Loucy (cell line): Measurements from ENCODE around the gene AKAP13.

ENCODE experiments used
- CTCF ChIP-seq: fragments of 200-600 bp; sonication (generic); conservative IDR thresholded peaks from 2 replicates; pipeline ENCODE4 v1.5.1; 2014; ENCODE audit warnings: mild to moderate bottlenecking, antibody characterized with exemption, low read length
- EZH2phosphoT487 ChIP-seq: fragments of 200-600 bp; IDR thresholded peaks from 2 replicates; pipeline ENCODE4 v1.6.1; 2018; ENCODE audit warnings: antibody characterized with exemption, mild to moderate bottlenecking, moderate library complexity, borderline replicate concordance

- TF ChIP-seq CTCF (no peak), EZH2phosphoT487 (no peak)
Observed at GRCh38 chr15:85475317-85475701, 94.9 kb downstream of the AKAP13 start.
